D721Med (cell line): ENCODE results near the gene IMMP2L.

Experiments
- DNase-seq: peaks from one replicate; pipeline ENCODE4 v3.0.0; 2011; ENCODE audit warnings: low spot score; ENCODE audit not compliant: insufficient read length
- FAIRE-seq: peaks from 2 replicates; lab custom pipeline; 2011; peaks lifted over from hg19 to GRCh38; lab: Jason Lieb, UNC
- CTCF ChIP-seq: IDR thresholded peaks from 2 replicates; pipeline ENCODE4 v1.5.1; 2012; ENCODE audit warnings: mild to moderate bottlenecking, control low read depth; ENCODE audit not compliant: insufficient read depth; ENCODE audit errors: missing control alignments

Gene IMMP2L

GRCh38 chr7:110803602-110804143 is 758.6 kb downstream of the IMMP2L start:
- no peak for FAIRE-seq
- no peak for TF ChIP-seq CTCF
- no peak for DNase-seq

- no peak for TF ChIP-seq CTCF
- FAIRE-seq (no peak), DNase-seq (no peak)
Observed at GRCh38 chr7:110801502-110801901, 760.8 kb downstream of the IMMP2L start.

GRCh38 chr7:110800984-110801383 is 761.3 kb downstream of the IMMP2L start:
- TF ChIP-seq CTCF: no peak
- no peak for FAIRE-seq

GRCh38 chr7:110797656-110798055 is 764.6 kb downstream of the IMMP2L start:
- no peak for DNase-seq
- no peak for FAIRE-seq
- TF ChIP-seq CTCF: no peak

More at GRCh38 chr7:110800984-110801383, 761.3 kb downstream of the IMMP2L start:
- DNase-seq: no peak

GRCh38 chr7:110790992-110791391 is 771.3 kb downstream of the IMMP2L start:
- TF ChIP-seq CTCF: no peak
- DNase-seq (no peak), FAIRE-seq (no peak)

- FAIRE-seq: peak; percentile 53
- no peak for DNase-seq
- TF ChIP-seq CTCF: no peak
Observed at GRCh38 chr7:110786328-110786965, 775.8 kb downstream of the IMMP2L start.

GRCh38 chr7:110784749-110785148 is 777.5 kb downstream of the IMMP2L start:
- FAIRE-seq: no peak
- no peak for DNase-seq
- no peak for TF ChIP-seq CTCF
